GM18505 (cell line): ENCODE data around the gene KRTAP9-6.

Source experiments
- ATAC-seq: cut with Tn5 transposase; IDR thresholded peaks from one replicate; pipeline ENCODE4 v1.9.1; 2021; ENCODE audit not compliant: unreplicated experiment
- POLR2A ChIP-seq: IDR thresholded peaks from 4 replicates; pipeline ENCODE4 v1.6.1; 2011; ENCODE audit warnings: borderline replicate concordance; ENCODE audit not compliant: insufficient read depth, insufficient read length; ENCODE audit errors: extremely low read depth

KRTAP9-6 gene

DNA sequence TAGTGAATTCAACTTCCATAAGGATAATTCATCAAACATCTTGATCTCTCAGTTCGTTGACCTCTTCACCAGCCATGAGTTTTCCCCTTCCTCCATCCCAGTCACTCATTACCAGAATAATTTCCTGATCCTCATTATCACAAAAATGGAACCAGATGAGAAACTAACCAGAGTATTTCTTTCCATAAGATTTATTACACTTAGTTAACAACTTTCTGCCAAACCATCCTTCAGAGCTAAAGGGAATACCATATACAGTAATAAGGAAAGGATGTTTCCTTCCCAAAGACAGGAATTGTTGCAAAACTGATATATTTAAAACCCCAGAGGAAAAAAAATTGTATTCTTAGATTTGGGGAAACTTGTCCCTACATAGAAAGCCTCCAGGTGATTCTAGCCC is 28.8 kb downstream of the KRTAP9-6 start:
- TF ChIP-seq POLR2A: no peak
- no peak for ATAC-seq

DNA sequence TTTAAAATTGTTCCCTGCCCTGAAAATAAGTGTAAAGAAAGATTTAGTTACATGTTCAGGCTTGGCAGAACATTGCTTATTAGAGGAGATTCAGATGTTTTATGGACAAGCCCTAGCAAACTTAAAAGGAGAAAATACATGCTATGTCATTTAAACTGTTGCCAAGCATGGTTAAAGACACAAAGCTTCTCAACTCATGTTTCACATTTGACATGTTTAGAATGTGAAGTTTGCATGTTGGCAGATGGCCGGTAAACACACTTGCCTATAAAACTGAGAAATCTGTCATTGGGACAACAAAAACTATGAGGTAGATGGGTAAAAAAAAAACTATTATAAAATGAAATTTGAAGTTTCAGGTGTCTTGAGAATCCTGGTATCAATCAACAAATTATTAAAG is 31.7 kb downstream of the KRTAP9-6 start:
- ATAC-seq: no peak
- TF ChIP-seq POLR2A: no peak

DNA sequence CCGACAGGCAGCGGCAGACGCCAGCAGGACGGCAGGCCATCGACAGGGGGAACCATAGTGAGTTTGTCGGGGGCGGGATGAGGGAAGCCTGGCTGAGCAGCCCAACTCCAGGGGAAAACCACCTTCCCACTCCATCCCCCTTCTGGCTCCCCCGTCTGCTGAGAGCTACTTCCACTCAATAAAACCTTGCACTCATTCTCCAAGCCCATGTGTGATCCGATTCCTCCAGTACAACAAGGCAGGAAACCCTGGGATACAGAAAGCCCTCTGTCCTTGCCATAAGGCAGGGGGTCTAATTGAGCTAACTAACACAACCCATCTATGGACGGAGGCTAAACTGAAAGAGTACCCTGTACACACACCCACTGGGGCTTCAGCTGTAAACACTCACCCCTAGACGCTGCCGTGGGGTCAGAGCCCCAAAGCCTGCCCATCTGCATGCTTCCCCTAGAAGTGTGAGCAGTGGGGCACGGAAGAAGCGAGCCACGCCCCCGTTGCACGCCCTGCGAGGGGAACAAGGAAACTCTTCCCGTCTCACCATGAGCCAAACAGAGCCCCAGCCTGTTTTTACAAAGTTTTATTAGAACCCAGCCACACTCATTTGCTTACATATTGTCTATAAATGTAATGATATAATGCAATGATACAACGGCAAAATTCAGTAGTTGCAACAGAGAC is 33.4 kb downstream of the KRTAP9-6 start:
- ATAC-seq: no peak
- no peak for TF ChIP-seq POLR2A

DNA sequence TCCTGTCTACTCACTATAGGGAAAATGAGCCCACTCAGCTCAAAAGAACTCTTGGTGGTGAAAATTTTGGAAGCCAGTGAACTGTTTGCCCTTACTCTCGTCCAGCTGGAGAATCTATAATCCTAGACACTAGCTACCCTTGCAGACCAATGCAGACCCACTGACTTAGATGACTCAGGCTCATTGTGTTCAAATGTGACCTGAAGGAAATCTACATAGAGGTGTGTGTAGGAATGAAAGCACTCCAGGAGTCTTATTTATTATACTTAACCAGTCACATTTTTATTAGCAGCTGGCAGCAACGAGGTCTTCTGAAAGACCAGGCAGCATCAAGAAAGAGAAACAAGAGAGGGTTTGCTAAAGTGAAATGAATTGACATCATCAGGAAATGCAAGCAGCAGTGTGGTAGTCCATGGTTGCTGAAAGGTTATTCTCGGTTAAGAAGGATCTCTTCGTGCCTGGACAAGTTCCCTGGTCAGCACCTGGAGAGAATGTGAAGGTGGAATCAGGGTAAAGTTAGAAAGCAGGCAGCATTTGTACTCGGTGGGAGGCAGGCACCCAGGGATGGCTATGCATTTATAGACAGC is 36.1 kb downstream of the KRTAP9-6 start:
- ATAC-seq: no peak

DNA sequence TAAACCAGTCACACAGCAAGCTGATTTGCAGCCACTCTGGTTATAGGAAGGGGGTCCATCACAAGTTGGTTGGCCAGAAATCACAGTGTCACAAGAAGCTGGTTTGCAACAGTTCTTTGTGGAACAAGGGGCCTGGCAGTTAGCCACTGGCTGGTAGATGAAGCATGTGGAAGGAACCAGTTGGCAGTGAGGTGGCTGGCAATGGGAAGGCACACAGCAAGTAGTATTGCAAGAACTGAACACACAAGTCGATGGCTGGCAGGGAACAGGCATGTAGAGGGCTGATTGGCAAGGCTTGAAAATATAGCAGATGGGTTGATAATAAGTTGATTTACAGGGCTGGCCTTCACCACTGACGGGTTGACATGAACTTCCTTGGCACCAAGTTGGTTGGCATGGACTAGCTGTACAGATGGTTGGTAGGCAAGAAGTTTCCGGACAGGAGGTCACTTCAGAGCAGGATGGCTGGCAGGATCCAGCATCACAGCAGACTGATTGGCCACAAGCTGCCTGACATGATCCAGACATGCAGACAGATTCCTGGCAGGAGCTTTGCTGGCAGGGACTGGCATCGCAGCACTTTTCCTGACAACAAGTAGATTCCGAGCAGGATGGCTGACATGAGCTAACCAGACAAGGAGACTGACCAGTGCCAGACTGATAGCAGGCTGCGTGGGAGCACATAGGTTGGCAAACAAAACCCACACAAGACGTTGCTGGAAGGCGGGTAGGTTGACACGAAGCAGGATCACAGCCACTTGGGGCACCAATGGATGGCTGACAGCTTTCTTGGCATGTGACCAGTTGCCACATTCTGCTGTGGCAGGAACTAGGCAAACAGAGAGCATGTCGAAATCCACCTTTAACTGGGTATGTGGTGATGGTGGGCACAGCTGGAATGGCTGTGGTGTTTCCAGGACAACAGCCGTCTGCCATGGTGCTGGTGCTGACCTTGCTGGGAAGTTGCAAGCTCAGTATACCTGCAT is 37.0 kb downstream of the KRTAP9-6 start, which contains the start of gene KRTAP29-1:
KRTAP29-1 (minus strand) TSS at position 936 of the 986 bp plus-strand sequence; CDS start at position 936, 0 bp downstream.
- no peak for ATAC-seq
- TF ChIP-seq POLR2A: no peak

More for the DNA sequence above, 36.1 kb downstream of the KRTAP9-6 start:
- no peak for TF ChIP-seq POLR2A

DNA sequence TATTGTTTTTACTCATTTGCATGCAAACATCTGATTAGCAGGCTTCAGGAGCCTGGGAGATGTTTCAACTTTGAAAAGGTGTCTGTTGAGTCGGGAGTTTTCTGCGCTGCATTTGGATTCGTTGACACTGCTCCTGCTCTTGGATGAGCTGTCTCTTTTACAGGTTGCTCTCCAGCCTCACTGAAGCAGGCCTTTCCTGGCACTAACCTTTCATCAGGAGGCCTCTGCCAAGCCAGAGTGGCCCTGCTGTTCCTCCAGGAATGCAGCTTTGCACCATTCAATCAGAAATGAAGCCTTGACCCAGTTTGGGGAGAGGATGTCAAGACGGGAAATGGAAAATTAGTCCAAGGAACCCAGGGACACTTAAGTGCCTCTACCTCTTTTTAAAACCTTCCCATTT is 37.8 kb downstream of the KRTAP9-6 start:
- ATAC-seq: no peak
- no peak for TF ChIP-seq POLR2A

DNA sequence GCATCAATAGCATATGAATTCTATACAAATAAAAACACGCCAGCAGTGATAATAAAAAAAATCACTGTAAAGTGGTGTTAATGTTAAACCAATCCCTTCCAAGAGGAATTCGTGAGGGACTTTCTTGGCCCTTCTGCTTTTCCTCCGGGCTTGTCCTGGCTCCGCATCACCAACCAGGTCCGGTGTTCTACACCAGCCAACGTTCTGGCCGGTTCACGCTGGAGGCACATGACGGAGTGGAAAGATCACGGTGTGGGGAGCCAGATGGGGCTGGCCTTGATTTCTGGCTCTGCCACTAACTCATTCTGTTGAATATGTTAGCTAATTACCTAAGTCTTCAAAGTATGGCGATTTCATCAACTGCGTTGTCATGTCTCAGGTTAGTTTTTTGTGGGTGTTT is 38.9 kb downstream of the KRTAP9-6 start:
- no peak for TF ChIP-seq POLR2A
- ATAC-seq: no peak

DNA sequence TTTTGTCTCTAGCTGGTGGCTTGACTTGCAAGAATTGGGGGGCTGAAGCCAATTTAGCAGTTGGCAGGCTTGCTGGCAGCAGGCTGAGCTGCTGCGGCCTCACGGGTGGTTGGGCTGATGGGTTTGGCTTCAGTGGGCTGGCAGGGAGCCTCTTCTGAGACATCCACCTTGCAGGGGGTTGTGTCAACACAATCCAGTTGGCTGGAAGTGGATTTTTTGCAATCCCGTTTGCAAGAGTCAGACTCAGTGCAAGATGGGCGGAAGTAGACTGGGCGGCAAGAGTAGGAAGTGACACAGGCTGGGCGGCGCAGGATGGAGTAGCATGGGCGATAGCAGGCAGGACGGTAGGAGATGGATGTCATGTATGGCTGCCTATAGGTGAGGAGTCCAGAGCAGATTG is 42.5 kb downstream of the KRTAP9-6 start:
- TF ChIP-seq POLR2A: no peak
- no peak for ATAC-seq

DNA sequence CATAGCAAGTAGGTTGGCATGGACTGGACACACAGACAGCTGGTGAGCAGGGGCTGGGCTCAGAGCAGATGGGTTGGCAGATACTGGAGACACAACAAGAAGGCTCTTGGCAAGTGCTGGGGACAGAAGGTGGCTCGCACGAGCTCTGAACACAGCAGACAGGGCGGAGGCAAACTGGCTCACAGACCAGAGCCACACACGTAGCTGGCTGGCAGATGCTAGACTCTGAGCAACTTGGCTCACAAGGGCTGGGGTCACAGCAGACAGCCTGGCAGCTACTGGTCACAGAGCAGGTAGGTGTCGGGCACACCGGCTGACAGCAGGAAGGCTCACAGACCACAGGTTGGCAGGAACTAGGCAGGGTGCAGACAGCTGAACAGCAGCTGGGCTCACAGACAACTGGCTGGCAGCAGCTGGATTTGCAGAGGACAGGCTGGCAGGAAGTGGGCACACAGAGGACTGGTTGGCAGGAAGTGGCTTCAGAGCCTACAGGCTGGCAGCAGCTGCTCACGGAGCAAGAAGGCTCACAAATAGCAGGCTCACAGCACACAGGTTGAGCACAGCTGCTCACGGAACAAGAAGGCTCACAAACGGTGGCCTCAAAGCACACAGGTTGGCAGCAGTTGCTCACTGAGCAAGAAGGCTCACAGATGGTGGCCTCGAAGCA is 43.2 kb downstream of the KRTAP9-6 start:
- ATAC-seq: no peak
- no peak for TF ChIP-seq POLR2A

DNA sequence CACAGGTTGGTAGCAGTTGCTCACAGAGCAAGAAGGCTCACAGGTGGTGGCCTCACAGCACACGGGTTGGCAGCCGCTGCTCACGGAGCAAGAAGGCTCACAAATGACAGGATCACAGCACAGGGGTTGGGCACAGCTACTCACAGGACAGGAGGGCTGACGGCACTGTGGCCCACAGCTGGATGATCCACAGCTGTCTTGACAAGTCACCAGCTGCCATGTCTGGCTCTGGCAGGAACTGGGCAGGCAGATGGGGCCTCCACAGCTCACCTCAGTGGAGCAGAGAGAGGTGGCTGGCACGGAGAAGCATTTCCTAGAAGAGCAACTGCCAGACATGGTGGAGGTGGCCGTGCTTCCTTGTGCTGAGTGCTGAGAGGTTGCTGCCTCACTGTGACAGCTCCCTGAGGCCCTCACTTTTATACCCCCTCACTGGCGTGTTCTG is 43.8 kb downstream of the KRTAP9-6 start, which contains the start of gene KRTAP16-1:
KRTAP16-1 (minus strand) TSS at position 392 of the 442 bp plus-strand sequence; CDS start at position 336, 56 bp downstream.
- TF ChIP-seq POLR2A: no peak
- ATAC-seq: no peak

DNA sequence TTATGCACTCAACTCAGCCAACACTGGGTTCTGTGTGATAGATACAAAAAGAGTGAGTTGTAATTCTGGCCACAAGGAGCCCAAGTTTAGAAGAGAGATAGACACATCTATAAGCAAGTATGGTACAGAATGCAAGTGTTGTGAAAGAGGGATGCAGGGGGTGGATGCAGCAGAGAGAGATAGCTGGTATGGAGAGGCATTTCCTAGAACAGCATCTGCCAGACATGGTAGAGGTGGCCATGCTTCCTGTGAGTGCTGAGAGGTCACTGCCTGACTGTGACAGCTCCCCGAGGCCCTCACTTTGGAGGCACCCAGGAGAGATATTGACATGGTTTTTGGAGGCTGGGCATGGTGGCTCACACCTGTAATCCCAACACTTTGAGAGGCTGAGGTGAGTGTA is 45.9 kb downstream of the KRTAP9-6 start:
- ATAC-seq: no peak
- no peak for TF ChIP-seq POLR2A

DNA sequence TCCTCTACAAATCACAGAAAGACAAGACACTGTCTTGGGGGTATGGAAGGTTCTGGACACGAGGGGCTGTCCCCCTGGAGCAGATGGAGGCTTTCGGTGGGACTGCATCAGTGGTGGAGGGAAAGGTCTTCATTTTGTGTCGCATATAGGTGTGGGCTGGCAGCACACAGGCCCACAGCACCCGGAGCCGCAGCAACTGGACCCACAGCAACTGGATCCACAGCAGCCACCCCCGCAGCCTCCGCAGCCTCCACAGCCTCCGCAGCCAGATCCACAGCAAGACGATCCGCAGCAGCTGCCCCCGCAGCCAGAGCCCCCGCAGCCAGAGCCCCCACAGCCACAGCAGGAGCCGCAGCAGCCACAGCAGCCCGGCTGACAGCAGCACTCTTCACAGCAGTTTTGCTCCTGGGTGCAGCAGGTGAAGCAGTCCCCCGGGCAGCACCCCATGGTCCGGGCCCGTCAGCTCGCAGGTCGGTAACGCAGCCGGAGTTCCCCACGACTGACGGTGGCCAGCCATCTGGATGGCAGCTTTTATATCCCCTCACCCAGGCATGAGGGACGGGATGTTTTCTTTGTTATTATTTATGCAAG is 50.1 kb downstream of the KRTAP9-6 start, which contains the start of gene KRTAP17-1:
KRTAP17-1 (minus strand) TSS at position 507 of the 591 bp plus-strand sequence; CDS start at position 447, 60 bp downstream.
- ATAC-seq: no peak
- no peak for TF ChIP-seq POLR2A
